Measurements from ENCODE around the gene HEXD.
"Not testable (repeated sequence)": the region's sequence is repeated elsewhere in the genome, so short reads cannot be mapped to it uniquely, and the experiment has no call there.

DNA sequence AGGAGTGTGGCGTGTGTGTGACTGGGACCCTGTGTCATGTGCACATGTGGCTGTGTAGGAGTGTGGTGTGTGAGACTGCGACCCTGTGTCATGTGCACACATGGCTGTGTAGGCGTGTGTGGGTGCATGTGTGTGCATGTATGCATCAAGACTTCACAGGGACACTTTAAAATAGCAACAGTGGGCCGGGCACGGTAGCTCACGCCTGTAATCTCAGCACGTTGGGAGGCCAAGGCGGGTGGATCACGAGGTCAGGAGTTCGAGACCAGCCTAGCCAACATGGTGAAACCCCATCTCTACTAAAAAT, 36.5 kb upstream of the HEXD start:
- not testable (repeated sequence) for TF ChIP-seq EZH2 (IDR thresholded peaks at IDR 0.05); POLR2AphosphoS5 (IDR thresholded peaks at IDR 0.05; ENCODE audit: borderline replicate concordance, low read depth, low read length); FOXP2 (optimal IDR thresholded peaks at IDR 0.05; ENCODE audit: control extremely low read depth, extremely low read length, insufficient read depth)

Data from SK-N-MC (cell line).